H1 (cell line): ENCODE measurements around the gene CXCL14. TPM values are rescaled to one million over a fixed set of nuclear protein-coding genes. Genes with fewer than 3 reads are reported as not detected.

Experiments used
- MAFK ChIP-seq: IDR thresholded peaks from 2 replicates; pipeline ENCODE4 v1.6.1; 2012; ENCODE audit warnings: low read depth, mild to moderate bottlenecking, improper control_type of control experiment, low read length
- polyA plus RNA-seq, 7 experiments: library from polyadenylated mRNA; depleted of rRNA in 3 of 7; stranded (reverse) in 5 of 7; unstranded in 2 of 7; fragments of >200 nt in 5 of 7; fragments of 200-250 nt in 2 of 7; gene quantifications; 1 replicate in 5 of 7; 2 replicates in 1 of 7; 4 replicates in 1 of 7; pipeline versions ENCODE4 v1.2.1 to v1.2.3, GENCODE V29; 2011 to 2013; ENCODE audit warnings: missing spikeins in 2 of 7, mixed read lengths in 2 of 7
- total RNA-seq: library from RNA; stranded (reverse); fragmentation: NEBNext Ultra II Directional; extraction: Animal tissue kit (Norgen Biotek cat#: 25700); gene quantifications from 2 replicates; pipeline ENCODE4 v1.2.1, GENCODE V29; 2021

The CXCL14 gene
- total and polyA plus RNA-seq, 2 of the 8 experiments (the other 6 are each of a cell fraction or from before 2014, with no cell fraction given) = 1.5 to 1.8 TPM

DNA sequence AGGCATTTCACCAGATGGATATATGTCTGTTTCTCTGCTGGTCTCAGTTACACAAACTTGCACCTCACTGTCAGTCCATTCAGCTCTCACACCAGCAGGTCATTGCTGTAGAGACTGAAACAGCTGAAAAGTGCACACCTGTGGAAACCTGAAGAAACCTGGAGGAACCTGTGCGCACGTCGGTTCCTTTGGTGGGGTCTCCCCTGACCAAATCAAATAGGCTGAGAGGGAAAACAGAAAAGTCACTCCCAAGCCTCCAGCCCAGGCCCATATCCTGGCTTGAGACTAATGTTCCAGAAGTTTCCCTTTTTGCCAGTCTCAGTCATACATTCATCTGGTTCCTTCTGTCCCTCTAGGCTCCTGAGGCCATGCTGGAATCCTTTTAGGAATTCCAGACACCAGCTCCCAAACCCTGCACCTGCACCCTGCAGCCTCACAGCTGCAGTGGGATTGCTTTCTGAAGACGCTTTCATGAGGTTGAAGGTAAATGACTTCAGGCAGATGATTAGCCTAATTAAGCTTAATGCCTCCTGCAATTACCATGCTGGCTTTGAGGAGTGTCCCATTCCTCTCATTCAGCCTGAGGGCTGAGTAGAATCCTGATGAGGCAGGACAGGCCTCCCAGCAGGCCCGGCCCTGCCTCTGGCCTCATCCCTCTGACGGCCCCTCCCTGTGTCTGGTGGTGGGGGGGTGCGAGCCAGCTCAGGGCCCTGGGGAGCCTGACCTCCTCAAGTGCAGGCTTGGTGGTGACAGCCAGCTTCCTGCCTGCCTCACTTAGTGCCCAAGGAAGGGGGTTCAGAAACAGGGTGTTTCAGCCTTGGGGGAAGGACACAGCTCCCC, 24.3 kb upstream of the CXCL14 start (continued):
- no peak for TF ChIP-seq MAFK
